GM23338 (cell line): ENCODE results near the gene SLC9A3. TPM values are rescaled to one million over a fixed set of nuclear protein-coding genes. Genes with fewer than 3 reads are reported as not detected.

ENCODE experiments used
- ATAC-seq: fragments of 200-7000 bp; cut with Tn5 transposase; 3 replicates; pipeline ENCODE4 v1.9.1; 2020
- DNase-seq: peaks from one replicate; pipeline ENCODE4 v3.0.0-alpha.2; 2015; ENCODE audit warnings: low spot score
- H2AFZ ChIP-seq: fragments of 200-600 bp; sonication (generic); 2 replicates; pipeline ENCODE4 v1.8.0; 2016; ENCODE audit warnings: antibody characterized with exemption, mild to moderate bottlenecking, moderate library complexity
- H3F3A ChIP-seq: fragments of 200-600 bp; sonication (generic); replicated peaks from 2 replicates; pipeline ENCODE4 v1.8.0; 2017; ENCODE audit warnings: antibody characterized with exemption, mixed run types, low read depth
- H3K27ac ChIP-seq: fragments of 200-600 bp; sonication (generic); 2 replicates; pipeline ENCODE4 v1.6.1; 2016; ENCODE audit warnings: low read depth
- H3K27me3 ChIP-seq: fragments of 200-600 bp; sonication (generic); 2 replicates; pipeline ENCODE4 v1.8.0; 2016; ENCODE audit warnings: mild to moderate bottlenecking, mixed run types, moderate library complexity; ENCODE audit not compliant: insufficient read depth
- H3K36me3 ChIP-seq: fragments of 200-600 bp; sonication (generic); 2 replicates; pipeline ENCODE4 v1.8.0; 2016; ENCODE audit warnings: mild to moderate bottlenecking; ENCODE audit not compliant: insufficient read depth
- H3K4me1 ChIP-seq: fragments of 200-600 bp; sonication (generic); 2 replicates; pipeline ENCODE4 v1.8.0; 2016; ENCODE audit warnings: mild to moderate bottlenecking, moderate library complexity; ENCODE audit not compliant: insufficient read depth
- H3K4me2 ChIP-seq: fragments of 200-600 bp; sonication (generic); 2 replicates; pipeline ENCODE4 v1.7.1; 2017; ENCODE audit warnings: mixed run types
- H3K4me3 ChIP-seq: fragments of 200-600 bp; sonication (generic); 2 replicates; pipeline ENCODE4 v1.6.1; 2016; ENCODE audit warnings: mixed run types
- H3K79me2 ChIP-seq: fragments of 200-600 bp; sonication (generic); replicated peaks from 2 replicates; pipeline ENCODE4 v1.8.0; 2017; ENCODE audit warnings: mild to moderate bottlenecking; ENCODE audit not compliant: insufficient read depth
- H3K9me2 ChIP-seq: fragments of 200-600 bp; sonication (generic); 2 replicates; pipeline ENCODE4 v1.8.0; 2017; ENCODE audit not compliant: insufficient read depth
- H4K20me1 ChIP-seq: fragments of 200-600 bp; sonication (generic); replicated peaks from 2 replicates; pipeline ENCODE4 v1.8.0; 2017; ENCODE audit warnings: mild to moderate bottlenecking; ENCODE audit not compliant: insufficient read depth
- H3K27ac Mint-ChIP-seq: 2 replicates; pipeline ENCODE4 v1.8.0; 2020; ENCODE audit warnings: inconsistent platforms, mild to moderate bottlenecking, moderate library complexity, mixed read lengths
- H3K27me3 Mint-ChIP-seq: 3 replicates; pipeline ENCODE4 v1.8.0; 2022; ENCODE audit warnings: low read depth, mild to moderate bottlenecking, moderate library complexity, mixed read lengths, inconsistent platforms; ENCODE audit not compliant: insufficient read depth, poor library complexity
- H3K36me3 Mint-ChIP-seq: 3 replicates; pipeline ENCODE4 v1.8.0; 2021; ENCODE audit warnings: low read depth, mild to moderate bottlenecking, inconsistent platforms, moderate library complexity, mixed read lengths
- H3K4me1 Mint-ChIP-seq: 3 replicates; pipeline ENCODE4 v1.8.0; 2020; ENCODE audit warnings: mild to moderate bottlenecking, inconsistent platforms, mixed read lengths
- H3K4me3 Mint-ChIP-seq: 3 replicates; pipeline ENCODE4 v1.8.0; 2021; ENCODE audit warnings: moderate library complexity, mild to moderate bottlenecking, inconsistent platforms, mixed read lengths
- H3K9me3 Mint-ChIP-seq: 3 replicates; pipeline ENCODE4 v1.8.0; 2020; ENCODE audit warnings: moderate library complexity, mild to moderate bottlenecking, inconsistent platforms, mixed read lengths
- CREB1 ChIP-seq: fragments of 250-450 bp; sonication (Bioruptor Pico); IDR thresholded peaks from 2 replicates; pipeline ENCODE4 v1.5.0; 2020; ENCODE audit warnings: low read depth, mild to moderate bottlenecking, moderate library complexity
- CTCF ChIP-seq, 2 experiments: fragments of 200-600 bp in 1 of 2; sonication (generic) in 1 of 2; conservative IDR thresholded peaks; 2 replicates each; pipeline versions ENCODE4 v1.5.1 to v1.6.1; 2016 to 2017; ENCODE audit warnings: antibody characterized with exemption in 2 of 2, low read depth in 2 of 2, mild to moderate bottlenecking in 2 of 2, moderate library complexity in 1 of 2
- EZH2phosphoT487 ChIP-seq: fragments of 200-600 bp; sonication (generic); IDR thresholded peaks from one replicate; pipeline ENCODE4 v1.8.1; 2018; ENCODE audit warnings: antibody characterized with exemption; ENCODE audit not compliant: unreplicated experiment
- JUNB ChIP-seq: IDR thresholded peaks from one replicate; pipeline ENCODE4 v1.6.1; 2016; ENCODE audit warnings: antibody characterized with exemption; ENCODE audit not compliant: unreplicated experiment
- NANOG ChIP-seq: IDR thresholded peaks from 2 replicates; pipeline ENCODE4 v1.6.1; 2016; ENCODE audit warnings: antibody characterized with exemption, borderline replicate concordance
- POLR2AphosphoS5 ChIP-seq: IDR thresholded peaks from 2 replicates; pipeline ENCODE4 v1.6.1; 2016; ENCODE audit warnings: antibody characterized with exemption, low read depth
- STAT1 ChIP-seq: IDR thresholded peaks from one replicate; pipeline ENCODE4 v1.6.1; 2016; ENCODE audit warnings: antibody characterized with exemption; ENCODE audit not compliant: unreplicated experiment
- ZNF114 ChIP-seq: fragments of 250-450 bp; sonication (Bioruptor Pico); IDR thresholded peaks from 2 replicates; pipeline ENCODE4 v1.5.0; 2020; ENCODE audit warnings: mild to moderate bottlenecking, moderate library complexity
- ZNF462 ChIP-seq: fragments of 250-450 bp; sonication (Bioruptor Pico); IDR thresholded peaks from 2 replicates; pipeline ENCODE4 v1.5.0; 2020; ENCODE audit warnings: mild to moderate bottlenecking, moderate library complexity
- polyA plus RNA-seq: library from polyadenylated mRNA; unstranded; fragments of >200 nt; fragmentation: Nextera tagmentation; extraction: Ambion mirVana; gene quantifications from 2 replicates; pipeline ENCODE4 v1.2.1, GENCODE V29; 2016
- total RNA-seq: library from RNA; depleted of rRNA; stranded (reverse); fragments of >200 nt; shearing (Covaris generic); gene quantifications from 2 replicates; pipeline ENCODE4 v1.2.3, GENCODE V29; 2014

The SLC9A3 gene
- total and polyA plus RNA-seq, 2 experiments from 2014 or later: 0.39 to 3.1 TPM

- TF ChIP-seq ZNF462 (CRISPR knock-in tag): no peak
- TF ChIP-seq CTCF (conservative IDR thresholded peaks at IDR 0.05; ENCODE audit: low read depth in 2 of 2): no peak
Measured at GRCh38 chr5:518721-519120, 5.5 kb downstream of the SLC9A3 start (continued).

- Mint-ChIP-seq H3K36me3 (no peaks in the 10 kb centered on the region; the same call in 2 of the 3 replicates), H3K27ac (no peak overlapping the region), H3K9me3 (no peaks in the 10 kb centered on the region; the same call in 2 of the 3 replicates), H3K4me1 (peaks cover 4% of the 10 kb centered on the region), H3K4me3 (no peak overlapping the region), H3K27me3 (peaks cover 36% of the 10 kb centered on the region)
- Histone ChIP-seq H3K9me2 (peaks cover 8% of the 10 kb centered on the region; the same call in 1 of the 2 replicates), H3K4me1 (no peaks in the 10 kb centered on the region; the same call in none of the 2 replicates), H4K20me1 (no peaks in the 10 kb centered on the region), H3K4me3 (no peak overlapping the region), H3K27me3 (peaks cover 14% of the 10 kb centered on the region), H3K36me3 (no peaks in the 10 kb centered on the region), H3K27ac (no peak overlapping the region), H3F3A (no peaks in the 10 kb centered on the region), H2AFZ (no peak overlapping the region), H3K4me2 (no peak overlapping the region), H3K79me2 (no peaks in the 10 kb centered on the region)
- DNase-seq (no peak), ATAC-seq (no peak)
- TF ChIP-seq EZH2phosphoT487: no peak
- TF ChIP-seq NANOG: no peak
- no peak for TF ChIP-seq ZNF114 (CRISPR knock-in tag)
- no peak for TF ChIP-seq STAT1
- TF ChIP-seq CREB1 (CRISPR knock-in tag): no peak
- no peak for TF ChIP-seq POLR2AphosphoS5
- no peak for TF ChIP-seq JUNB
Measured at GRCh38 chr5:517535-518100, 6.6 kb downstream of the SLC9A3 start.
